BJ (cell line): ENCODE data around the gene KLHL1. TPM values are rescaled to one million over a fixed set of nuclear protein-coding genes. Genes with fewer than 3 reads are reported as not detected.

Source experiments
- CTCF ChIA-PET: fragments of 350-600 bp; formaldehyde crosslinking; extraction: SDS; loops from one replicate; lab custom pipeline; 2021; ENCODE audit warnings: antibody characterized with exemption, inconsistent platforms; lab: Yijun Ruan, JAX
- POLR2A ChIA-PET: fragments of 300-600 bp; sonication (Branson Sonifier 250); formaldehyde crosslinking; extraction: SDS; loops from one replicate; lab custom pipeline; 2021; ENCODE audit warnings: antibody characterized with exemption; lab: Charles Lee
- DNase-seq: peaks from one replicate; pipeline ENCODE4 v3.0.0-alpha.2; 2011; ENCODE audit warnings: low read depth
- H3K27me3 ChIP-seq: 2 replicates; pipeline ENCODE4 v1.6.0; 2011; ENCODE audit warnings: low read length; ENCODE audit not compliant: control insufficient read depth, insufficient read depth
- H3K36me3 ChIP-seq: 2 replicates; pipeline ENCODE4 v1.5.1; 2011; ENCODE audit warnings: low read length; ENCODE audit not compliant: control insufficient read depth, insufficient read depth
- H3K4me3 ChIP-seq: 2 replicates; pipeline ENCODE4 v1.5.1; 2011; ENCODE audit warnings: low read depth, mild to moderate bottlenecking, control low read depth, low read length
- polyA plus RNA-seq: library from polyadenylated mRNA; depleted of rRNA; stranded (reverse); fragments of >200 nt; gene quantifications from 2 replicates; pipeline ENCODE4 v1.2.3, GENCODE V29; 2011
- TF ChIP-seq, protein P1 (sequence below): IDR thresholded peaks from 2 replicates; pipeline ENCODE4 v1.5.1; 2011; ENCODE audit warnings: low read depth, mild to moderate bottlenecking, control low read depth, inconsistent platforms, low read length, moderate library complexity; ENCODE audit not compliant: insufficient read depth

KLHL1 gene
- polyA plus RNA-seq, 1 experiment, result not detected

DNA sequence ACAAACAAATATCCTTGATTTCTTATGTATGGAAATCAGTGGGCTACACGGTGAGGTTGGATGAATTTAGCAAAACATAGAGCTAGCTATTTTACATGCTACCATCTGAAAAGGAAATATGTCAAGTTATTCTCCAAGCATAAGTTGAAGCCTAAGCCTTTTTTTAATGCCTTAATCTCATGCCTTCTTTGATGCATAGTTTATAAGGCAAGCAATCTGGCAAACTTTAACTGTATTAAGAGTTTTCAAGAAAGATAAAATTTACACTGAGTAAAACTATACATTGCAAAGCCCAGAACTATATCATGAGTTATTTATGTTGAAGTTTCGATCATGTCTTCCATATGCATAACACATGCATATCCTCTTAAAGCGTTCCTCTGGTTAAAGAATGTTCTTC lies 85.6 kb downstream of the KLHL1 start:
- Histone ChIP-seq H3K4me3 (no peak overlapping the region), H3K27me3 (no peaks in the 10 kb centered on the region), H3K36me3 (no peaks in the 10 kb centered on the region)
- POLR2A ChIA-PET, result no interaction called here
- TF ChIP-seq, protein P1, sequence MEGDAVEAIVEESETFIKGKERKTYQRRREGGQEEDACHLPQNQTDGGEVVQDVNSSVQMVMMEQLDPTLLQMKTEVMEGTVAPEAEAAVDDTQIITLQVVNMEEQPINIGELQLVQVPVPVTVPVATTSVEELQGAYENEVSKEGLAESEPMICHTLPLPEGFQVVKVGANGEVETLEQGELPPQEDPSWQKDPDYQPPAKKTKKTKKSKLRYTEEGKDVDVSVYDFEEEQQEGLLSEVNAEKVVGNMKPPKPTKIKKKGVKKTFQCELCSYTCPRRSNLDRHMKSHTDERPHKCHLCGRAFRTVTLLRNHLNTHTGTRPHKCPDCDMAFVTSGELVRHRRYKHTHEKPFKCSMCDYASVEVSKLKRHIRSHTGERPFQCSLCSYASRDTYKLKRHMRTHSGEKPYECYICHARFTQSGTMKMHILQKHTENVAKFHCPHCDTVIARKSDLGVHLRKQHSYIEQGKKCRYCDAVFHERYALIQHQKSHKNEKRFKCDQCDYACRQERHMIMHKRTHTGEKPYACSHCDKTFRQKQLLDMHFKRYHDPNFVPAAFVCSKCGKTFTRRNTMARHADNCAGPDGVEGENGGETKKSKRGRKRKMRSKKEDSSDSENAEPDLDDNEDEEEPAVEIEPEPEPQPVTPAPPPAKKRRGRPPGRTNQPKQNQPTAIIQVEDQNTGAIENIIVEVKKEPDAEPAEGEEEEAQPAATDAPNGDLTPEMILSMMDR, result no peak
- DNase-seq, result no peak
- CTCF ChIA-PET, result no interaction called here

DNA sequence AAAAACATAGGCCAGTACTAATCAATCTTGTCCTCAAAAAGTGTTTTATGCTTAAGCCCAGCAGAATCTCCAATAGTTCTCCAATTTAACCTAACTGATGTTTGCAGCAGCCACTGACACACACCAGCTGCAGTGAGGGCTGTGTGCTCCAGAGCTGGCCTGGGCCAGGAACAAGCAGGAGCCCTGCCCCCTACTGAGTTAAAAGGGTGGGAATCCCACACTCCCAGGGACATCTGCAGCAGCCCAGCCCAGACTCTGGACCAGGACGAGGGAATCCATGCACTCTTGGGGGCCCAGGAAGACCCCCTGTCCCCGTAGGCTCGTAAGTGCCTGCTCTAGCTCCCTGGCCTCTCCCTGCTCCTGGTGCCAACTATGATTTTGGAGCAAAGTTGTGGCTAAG lies 92.1 kb downstream of the KLHL1 start:
- POLR2A ChIA-PET, result no interaction called here
- Histone ChIP-seq H3K4me3 (no peak overlapping the region), H3K27me3 (no peaks in the 10 kb centered on the region), H3K36me3 (no peaks in the 10 kb centered on the region)
- DNase-seq, result no peak
- TF ChIP-seq, protein P1, result no peak
- CTCF ChIA-PET, result no interaction called here

DNA sequence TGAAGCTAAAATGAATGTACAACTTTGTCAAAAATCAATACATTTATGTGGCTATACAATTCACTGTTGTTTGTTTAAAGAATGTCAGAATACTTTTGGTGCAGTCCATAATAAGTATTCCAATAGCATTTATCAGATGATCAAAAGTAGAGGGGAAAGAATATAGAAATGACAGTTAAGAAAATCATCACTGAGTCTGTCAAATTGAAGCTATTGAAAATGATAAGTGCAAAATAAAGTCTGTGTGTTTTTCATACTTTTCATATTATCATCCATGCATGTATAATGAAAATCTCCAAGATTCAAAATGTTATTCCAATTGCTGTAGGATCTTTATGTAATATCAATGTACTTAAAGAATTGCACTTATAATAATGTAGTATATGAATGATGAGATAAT lies 93.9 kb downstream of the KLHL1 start:
- no peak overlapping the region for H3K4me3 ChIP-seq
- TF ChIP-seq, protein P1, result no peak
- ChIA-PET POLR2A (no interaction called here), CTCF (no interaction called here)
- no peak for DNase-seq
- no peaks in the 10 kb centered on the region for H3K36me3 ChIP-seq
- H3K27me3 ChIP-seq, result no peaks in the 10 kb centered on the region

DNA sequence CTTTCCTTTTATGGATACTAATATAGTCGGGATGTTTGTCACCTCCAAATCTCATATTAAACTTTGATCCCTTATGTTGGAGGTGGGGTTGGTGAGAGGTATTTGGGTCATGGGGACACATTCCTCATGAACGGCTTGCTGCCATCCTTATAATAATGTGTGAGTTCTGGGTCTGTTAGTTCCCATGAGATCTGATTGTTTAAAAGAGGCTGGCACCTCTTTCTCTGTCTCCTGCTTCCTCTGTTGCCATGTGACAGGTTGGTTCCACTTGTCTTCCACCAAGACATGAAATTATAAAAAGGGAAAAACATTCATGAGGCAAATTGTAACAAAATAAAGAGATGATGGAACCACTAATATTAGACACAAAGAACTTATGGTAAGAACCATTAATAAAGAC lies 108.4 kb downstream of the KLHL1 start:
- no peaks in the 10 kb centered on the region for H3K36me3 ChIP-seq
- TF ChIP-seq, protein P1, result no peak
- H3K4me3 ChIP-seq, result no peak overlapping the region
- no peaks in the 10 kb centered on the region for H3K27me3 ChIP-seq
- ChIA-PET POLR2A (no interaction called here), CTCF (no interaction called here)
- DNase-seq, result no peak

DNA sequence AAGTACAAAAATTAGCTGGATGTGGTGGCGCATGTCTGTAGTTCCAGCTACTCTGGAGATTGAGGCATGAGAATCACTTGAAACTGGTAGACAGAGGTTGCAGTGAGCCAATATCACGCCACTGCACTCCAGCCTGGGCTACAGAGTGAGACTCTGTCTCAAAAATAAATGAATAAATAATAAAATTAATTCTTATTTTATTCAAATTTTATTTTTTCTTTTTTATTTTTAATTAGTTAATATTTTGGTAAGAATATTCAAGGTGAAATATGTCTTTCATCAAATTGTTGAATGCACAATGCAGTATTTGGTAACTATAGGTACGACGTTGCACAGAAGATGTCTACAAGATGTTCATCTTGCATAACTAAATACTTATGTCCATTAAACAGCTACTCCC lies 111.2 kb downstream of the KLHL1 start:
- TF ChIP-seq, protein P1, result no peak
- CTCF ChIA-PET, result no interaction called here
- DNase-seq, result no peak
- no peaks in the 10 kb centered on the region for H3K27me3 ChIP-seq
- no peaks in the 10 kb centered on the region for H3K36me3 ChIP-seq
- POLR2A ChIA-PET, result no interaction called here
- H3K4me3 ChIP-seq, result no peak overlapping the region
